BE2C (cell line): Measurements from ENCODE around the gene FAM53B.

Experiments
- DNase-seq: peaks from one replicate; pipeline ENCODE4 v3.0.0-alpha.2; 2020
- H3K27me3 ChIP-seq: fragments of 250-450 bp; sonication (Bioruptor Pico); 2 replicates; pipeline ENCODE4 v1.5.1; 2020; ENCODE audit warnings: mild to moderate bottlenecking
- H3K36me3 ChIP-seq: fragments of 250-450 bp; sonication (Bioruptor Pico); 2 replicates; pipeline ENCODE4 v1.5.1; 2020; ENCODE audit warnings: mild to moderate bottlenecking
- H3K4me1 ChIP-seq: fragments of 250-450 bp; sonication (Bioruptor Pico); 2 replicates; pipeline ENCODE4 v1.5.1; 2020
- H3K4me3 ChIP-seq: 2 replicates; pipeline ENCODE4 v1.5.1; 2011; ENCODE audit warnings: low read depth, low read length
- H3K9me3 ChIP-seq: fragments of 250-450 bp; sonication (Bioruptor Pico); 2 replicates; pipeline ENCODE4 v1.5.1; 2020
- CTCF ChIP-seq: IDR thresholded peaks from 2 replicates; pipeline ENCODE4 v1.5.1; 2012; ENCODE audit warnings: mild to moderate bottlenecking, low read depth, low read length

The FAM53B gene

GRCh38 chr10:124640538-124641231 lies 103.5 kb downstream of the FAM53B start:
- H3K4me1 ChIP-seq = peaks cover 16% of the 10 kb centered on the region
- DNase-seq = no peak
- no peak for TF ChIP-seq CTCF
- no peaks in the 10 kb centered on the region for H3K27me3 ChIP-seq
- H3K36me3 ChIP-seq = no peaks in the 10 kb centered on the region; the same call in 1 of the 2 replicates
- H3K4me3 ChIP-seq = no peak overlapping the region
- no peaks in the 10 kb centered on the region for H3K9me3 ChIP-seq

DNA sequence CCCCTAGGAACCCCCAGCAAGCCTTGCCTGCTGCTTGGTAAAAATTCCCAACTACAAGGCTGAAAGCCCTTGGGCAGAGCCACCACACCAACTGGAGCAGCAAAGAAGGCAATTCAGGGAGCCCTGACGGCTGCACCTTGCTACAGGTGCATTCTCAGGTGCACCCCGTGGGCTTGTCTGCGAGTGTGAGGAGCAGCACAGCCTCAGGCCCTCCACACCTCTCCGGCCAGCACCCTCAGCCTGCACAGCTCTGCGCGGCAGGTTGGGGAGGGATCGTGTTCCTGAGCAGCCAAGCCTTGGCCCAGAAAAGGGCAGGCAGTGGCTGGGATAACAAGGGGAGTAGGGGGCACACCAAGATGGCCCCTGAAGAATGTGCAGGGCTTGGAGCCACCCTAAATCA lies 104.1 kb downstream of the FAM53B start:
- H3K4me1 ChIP-seq = peaks cover 16% of the 10 kb centered on the region
- no peak for DNase-seq
- no peak overlapping the region for H3K4me3 ChIP-seq
- H3K36me3 ChIP-seq = no peaks in the 10 kb centered on the region; the same call in 1 of the 2 replicates
- H3K9me3 ChIP-seq = no peaks in the 10 kb centered on the region
- no peak for TF ChIP-seq CTCF
- no peaks in the 10 kb centered on the region for H3K27me3 ChIP-seq

GRCh38 chr10:124639646-124640045 lies 104.5 kb downstream of the FAM53B start:
- H3K9me3 ChIP-seq = no peaks in the 10 kb centered on the region
- H3K4me1 ChIP-seq = peaks cover 16% of the 10 kb centered on the region
- no peak for TF ChIP-seq CTCF

GRCh38 chr10:124639206-124639605 lies 105.0 kb downstream of the FAM53B start:
- Histone ChIP-seq H3K9me3 (no peaks in the 10 kb centered on the region), H3K36me3 (no peaks in the 10 kb centered on the region; the same call in 1 of the 2 replicates), H3K4me1 (peaks cover 16% of the 10 kb centered on the region), H3K4me3 (no peak overlapping the region), H3K27me3 (no peaks in the 10 kb centered on the region)
- no peak for TF ChIP-seq CTCF
- DNase-seq = no peak

More at GRCh38 chr10:124639646-124640045, 104.5 kb downstream of the FAM53B start:
- no peaks in the 10 kb centered on the region for H3K27me3 ChIP-seq
- H3K36me3 ChIP-seq = no peaks in the 10 kb centered on the region; the same call in 1 of the 2 replicates
- DNase-seq = no peak
- no peak overlapping the region for H3K4me3 ChIP-seq

- Histone ChIP-seq H3K4me1 (peaks cover 16% of the 10 kb centered on the region), H3K9me3 (no peaks in the 10 kb centered on the region), H3K36me3 (no peaks in the 10 kb centered on the region; the same call in none of the 2 replicates), H3K4me3 (no peak overlapping the region), H3K27me3 (no peaks in the 10 kb centered on the region)
- TF ChIP-seq CTCF = no peak
- DNase-seq = no peak
Measured at GRCh38 chr10:124637746-124638145, 106.4 kb downstream of the FAM53B start.

GRCh38 chr10:124637091-124637700 lies 107.0 kb downstream of the FAM53B start:
- peaks cover 16% of the 10 kb centered on the region for H3K4me1 ChIP-seq

More at GRCh38 chr10:124637091-124637700, 107.0 kb downstream of the FAM53B start:
- no peaks in the 10 kb centered on the region; the same call in none of the 2 replicates for H3K36me3 ChIP-seq
- H3K27me3 ChIP-seq = no peaks in the 10 kb centered on the region
- DNase-seq = no peak
- no peak overlapping the region for H3K4me3 ChIP-seq
- no peak for TF ChIP-seq CTCF
- H3K9me3 ChIP-seq = no peaks in the 10 kb centered on the region
